OCI-LY3 (cell line): ENCODE data around the gene ITGA11.
A peak's percentile ranks its signal among the peaks of the same experiment; 100 is the strongest.

Experiments
- H2AFZ ChIP-seq: fragments of 200-600, 300-600 bp; shearing (Covaris generic); 2 replicates; pipeline ENCODE4 v1.6.0; 2014; ENCODE audit warnings: antibody characterized with exemption, low read depth, low read length
- H3K27ac ChIP-seq: fragments of 200-600, 300-600 bp; sonication (generic); 2 replicates; pipeline ENCODE4 v1.5.1; 2014; ENCODE audit warnings: mild to moderate bottlenecking, low read length, moderate library complexity, mixed read lengths
- H3K27me3 ChIP-seq: fragments of 200-600, 300-600 bp; sonication (generic); 2 replicates; pipeline ENCODE4 v1.6.1; 2014; ENCODE audit warnings: low read depth, low read length, mixed read lengths
- H3K36me3 ChIP-seq: fragments of 200-600, 300-600 bp; sonication (generic); replicated peaks from 2 replicates; pipeline ENCODE3; 2014; ENCODE audit warnings: low read depth, low read length, mixed read lengths
- H3K4me1 ChIP-seq: fragments of 300-600, 200-600 bp; sonication (generic); 2 replicates; pipeline ENCODE4 v1.6.1; 2014; ENCODE audit warnings: low read length, mixed read lengths
- H3K4me2 ChIP-seq: fragments of 200-600, 300-600 bp; sonication (generic); 2 replicates; pipeline ENCODE4 v1.6.1; 2014; ENCODE audit warnings: low read length, mixed read lengths
- H3K4me3 ChIP-seq: fragments of 300-600, 200-600 bp; sonication (generic); 2 replicates; pipeline ENCODE4 v1.5.1; 2014; ENCODE audit warnings: antibody characterized with exemption, mild to moderate bottlenecking, low read length, moderate library complexity
- H3K79me2 ChIP-seq: fragments of 300-600, 200-600 bp; shearing (Covaris generic); 2 replicates; pipeline ENCODE4 v1.6.1; 2014; ENCODE audit warnings: mild to moderate bottlenecking, low read length, mixed read lengths
- H3K9ac ChIP-seq: fragments of 300-600, 200-600 bp; shearing (Covaris generic); 2 replicates; pipeline ENCODE4 v1.6.0; 2014; ENCODE audit warnings: mild to moderate bottlenecking, low read length, moderate library complexity
- H3K9me3 ChIP-seq: fragments of 200-600, 300-600 bp; shearing (Covaris generic); 2 replicates; pipeline ENCODE4 v1.6.1; 2014; ENCODE audit warnings: low read length, mixed read lengths; ENCODE audit not compliant: insufficient read depth
- H4K20me1 ChIP-seq: fragments of 200-600, 300-600 bp; sonication (generic); 2 replicates; pipeline ENCODE4 v1.6.1; 2016; ENCODE audit warnings: low read length, mixed read lengths; ENCODE audit not compliant: insufficient read depth
- EZH2phosphoT487 ChIP-seq: fragments of 200-600 bp; shearing (Covaris generic); IDR thresholded peaks from 2 replicates; pipeline ENCODE4 v1.6.1; 2018; ENCODE audit warnings: antibody characterized with exemption, mixed run types, low read depth
- TF ChIP-seq, protein P1 (sequence below): fragments of 200-600, 300-600 bp; sonication (generic); IDR thresholded peaks from 2 replicates; pipeline ENCODE4 v1.5.1; 2014; ENCODE audit warnings: antibody characterized with exemption, low read length, low read depth

ITGA11 gene

DNA sequence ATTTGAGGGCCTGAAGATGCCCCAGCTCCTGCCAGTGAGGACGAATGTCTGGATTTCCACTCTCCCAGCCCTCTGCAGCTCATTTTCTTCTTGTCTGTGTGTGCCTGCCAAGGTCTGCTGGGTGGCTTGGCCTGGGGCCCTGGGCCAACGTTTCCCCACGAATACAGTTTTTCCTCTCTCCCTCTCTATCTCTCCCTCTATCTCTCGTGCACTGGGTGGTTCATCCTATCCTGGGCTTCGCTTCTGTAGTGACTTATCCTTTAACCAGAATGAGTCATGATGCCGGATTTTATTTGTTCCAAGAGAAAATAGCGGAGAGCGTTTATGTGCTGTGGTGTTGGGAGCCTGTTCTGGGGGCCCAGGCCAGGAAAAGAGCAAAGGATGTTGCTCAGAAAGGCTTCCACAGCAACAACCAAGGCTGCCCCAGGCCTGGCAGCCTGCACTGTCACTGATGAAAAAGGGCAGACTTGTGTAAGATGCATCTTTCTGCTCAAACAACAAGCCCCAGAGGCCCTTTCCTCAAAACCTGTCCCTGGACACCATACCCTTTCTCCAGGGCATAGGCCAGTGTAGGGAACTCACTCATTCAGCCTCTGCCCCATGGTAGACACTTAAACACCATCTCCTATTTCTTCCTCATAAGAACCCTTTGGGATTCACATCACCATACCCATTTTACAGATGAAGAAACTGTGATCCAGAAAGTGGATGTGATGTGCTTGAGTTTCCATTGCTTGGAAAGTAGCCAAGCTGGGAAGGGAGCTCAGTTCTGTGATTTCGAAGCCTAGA is 47.3 kb downstream of the ITGA11 start:
- no peak overlapping the region for H2AFZ ChIP-seq
- H3K9ac ChIP-seq = no peak overlapping the region
- no peaks in the 10 kb centered on the region for H4K20me1 ChIP-seq
- no peaks in the 10 kb centered on the region for H3K79me2 ChIP-seq
- H3K4me1 ChIP-seq = no peaks in the 10 kb centered on the region
- H3K4me3 ChIP-seq = no peak overlapping the region
- no peaks in the 10 kb centered on the region for H3K9me3 ChIP-seq
- no peak for TF ChIP-seq EZH2phosphoT487
- TF ChIP-seq, protein P1, sequence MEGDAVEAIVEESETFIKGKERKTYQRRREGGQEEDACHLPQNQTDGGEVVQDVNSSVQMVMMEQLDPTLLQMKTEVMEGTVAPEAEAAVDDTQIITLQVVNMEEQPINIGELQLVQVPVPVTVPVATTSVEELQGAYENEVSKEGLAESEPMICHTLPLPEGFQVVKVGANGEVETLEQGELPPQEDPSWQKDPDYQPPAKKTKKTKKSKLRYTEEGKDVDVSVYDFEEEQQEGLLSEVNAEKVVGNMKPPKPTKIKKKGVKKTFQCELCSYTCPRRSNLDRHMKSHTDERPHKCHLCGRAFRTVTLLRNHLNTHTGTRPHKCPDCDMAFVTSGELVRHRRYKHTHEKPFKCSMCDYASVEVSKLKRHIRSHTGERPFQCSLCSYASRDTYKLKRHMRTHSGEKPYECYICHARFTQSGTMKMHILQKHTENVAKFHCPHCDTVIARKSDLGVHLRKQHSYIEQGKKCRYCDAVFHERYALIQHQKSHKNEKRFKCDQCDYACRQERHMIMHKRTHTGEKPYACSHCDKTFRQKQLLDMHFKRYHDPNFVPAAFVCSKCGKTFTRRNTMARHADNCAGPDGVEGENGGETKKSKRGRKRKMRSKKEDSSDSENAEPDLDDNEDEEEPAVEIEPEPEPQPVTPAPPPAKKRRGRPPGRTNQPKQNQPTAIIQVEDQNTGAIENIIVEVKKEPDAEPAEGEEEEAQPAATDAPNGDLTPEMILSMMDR = no peak
- peaks cover 35% of the 10 kb centered on the region for H3K27me3 ChIP-seq
- no peaks in the 10 kb centered on the region for H3K36me3 ChIP-seq
- H3K4me2 ChIP-seq = no peak overlapping the region
- H3K27ac ChIP-seq = no peak overlapping the region

DNA sequence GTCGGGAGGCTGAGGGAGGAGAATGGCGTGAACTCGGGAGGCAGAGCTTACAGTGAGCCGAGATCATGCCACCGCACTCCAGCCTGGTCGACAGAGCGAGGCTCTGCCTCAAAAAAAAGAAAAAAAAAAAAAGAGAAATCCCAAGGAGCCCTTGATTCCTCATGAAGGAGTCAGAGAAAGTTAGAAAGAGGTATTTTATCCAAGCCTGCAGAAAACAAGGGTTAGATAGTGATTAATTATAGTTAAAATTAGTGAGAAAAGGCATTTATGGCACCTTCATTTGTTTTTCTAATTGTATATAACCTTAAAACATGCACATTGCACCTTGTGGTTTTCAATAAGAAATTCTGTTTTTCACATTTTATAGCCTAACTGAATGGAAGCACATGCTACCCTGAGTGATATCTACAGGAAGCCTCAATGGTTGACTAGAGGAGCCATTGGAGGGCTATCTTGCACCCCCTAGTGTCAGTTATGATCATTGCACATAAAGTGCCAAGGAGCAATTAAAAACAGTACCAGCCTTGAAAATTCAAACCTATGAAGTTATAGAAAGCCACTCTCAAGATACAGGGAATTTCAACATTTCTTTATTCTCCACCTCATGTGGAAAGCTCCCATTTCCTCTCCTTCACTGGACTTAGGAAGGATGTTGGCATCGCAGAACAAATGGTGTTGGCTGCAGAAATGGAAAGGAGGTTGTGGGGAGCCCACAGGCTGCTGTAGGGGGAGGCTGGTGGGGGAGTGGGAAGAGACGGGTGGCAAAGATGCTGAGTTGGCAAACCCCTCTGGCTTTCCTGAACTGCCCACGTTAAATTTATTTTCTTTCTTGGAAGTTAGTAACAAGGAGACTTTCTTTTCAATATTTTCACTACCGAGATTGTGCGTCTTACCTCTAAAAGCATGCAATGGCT is 48.5 kb downstream of the ITGA11 start:
- no peaks in the 10 kb centered on the region for H3K79me2 ChIP-seq
- TF ChIP-seq EZH2phosphoT487 = no peak
- TF ChIP-seq, protein P1 = peak; percentile 86
- H3K36me3 ChIP-seq = no peaks in the 10 kb centered on the region
- no peak overlapping the region for H3K27ac ChIP-seq
- no peak overlapping the region for H3K9ac ChIP-seq
- no peak overlapping the region for H3K4me3 ChIP-seq
- H2AFZ ChIP-seq = no peak overlapping the region
- no peak overlapping the region for H3K4me2 ChIP-seq
- H3K27me3 ChIP-seq = peaks cover 24% of the 10 kb centered on the region
- H3K4me1 ChIP-seq = no peaks in the 10 kb centered on the region
- no peaks in the 10 kb centered on the region for H3K9me3 ChIP-seq
- no peaks in the 10 kb centered on the region for H4K20me1 ChIP-seq

DNA sequence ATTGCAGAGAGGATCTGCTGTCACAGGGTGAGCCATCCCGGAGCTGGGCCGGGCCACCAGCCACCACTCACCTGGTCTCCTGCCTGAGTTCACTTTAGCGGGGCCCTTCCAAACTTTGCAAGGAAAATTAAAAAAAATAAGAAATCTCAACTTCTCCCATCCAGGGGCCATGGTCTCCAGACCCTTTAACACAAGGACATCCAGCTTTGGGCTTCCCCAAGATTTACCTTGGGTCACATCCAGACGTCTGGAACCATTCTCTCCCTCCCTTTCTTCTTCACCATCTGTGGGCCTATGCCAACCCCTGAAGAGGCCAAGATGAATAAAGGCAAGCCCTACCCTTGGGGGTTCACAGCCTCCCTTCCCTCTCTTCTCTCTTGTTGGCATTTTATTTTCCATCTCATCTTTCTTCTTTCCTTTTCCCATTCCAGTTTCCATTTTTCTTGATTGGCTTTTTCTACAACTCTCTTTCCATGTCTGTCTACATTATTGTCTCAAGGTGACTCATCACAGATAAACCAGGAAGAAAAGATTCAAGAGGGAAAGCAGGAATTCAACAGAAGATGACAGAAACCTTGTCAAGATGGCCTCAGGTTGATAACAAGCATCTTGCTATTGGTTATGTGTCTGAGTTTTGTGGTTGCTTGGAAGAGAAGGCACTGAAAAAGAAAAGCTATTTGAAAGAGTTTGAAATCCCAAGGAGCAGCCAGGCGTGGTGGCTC is 49.5 kb downstream of the ITGA11 start:
- Histone ChIP-seq H3K79me2 (no peaks in the 10 kb centered on the region), H3K9ac (no peak overlapping the region), H3K27ac (no peak overlapping the region), H3K4me2 (no peak overlapping the region), H2AFZ (no peak overlapping the region), H3K27me3 (peaks cover 16% of the 10 kb centered on the region), H3K4me1 (no peaks in the 10 kb centered on the region), H4K20me1 (no peaks in the 10 kb centered on the region), H3K36me3 (no peaks in the 10 kb centered on the region), H3K4me3 (no peak overlapping the region), H3K9me3 (no peaks in the 10 kb centered on the region)
- TF ChIP-seq, protein P1 = no peak
- no peak for TF ChIP-seq EZH2phosphoT487

DNA sequence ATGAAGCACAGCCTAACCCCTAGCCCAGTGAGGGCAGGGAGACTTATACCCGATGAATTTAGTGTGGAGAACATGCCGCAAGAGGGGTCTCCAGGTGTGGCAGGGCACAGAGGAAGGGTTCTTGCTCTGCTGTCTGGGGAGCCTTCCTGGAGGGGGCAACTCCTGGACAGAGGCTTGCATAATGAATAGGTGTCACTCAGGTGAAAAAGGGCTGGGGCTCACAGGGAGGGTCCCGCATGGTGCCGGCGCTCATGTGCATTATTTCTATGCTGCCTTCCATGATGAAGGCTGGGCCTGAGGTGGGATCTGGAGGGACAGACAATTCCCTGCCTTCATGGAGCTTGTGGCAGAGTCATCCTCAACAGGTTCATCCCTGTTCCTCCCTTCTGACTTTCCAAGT is 51.5 kb downstream of the ITGA11 start:
- no peaks in the 10 kb centered on the region for H3K9me3 ChIP-seq
- no peak overlapping the region for H3K4me2 ChIP-seq
- H2AFZ ChIP-seq = no peak overlapping the region
- H3K4me1 ChIP-seq = no peaks in the 10 kb centered on the region
- no peaks in the 10 kb centered on the region for H3K79me2 ChIP-seq
- H3K4me3 ChIP-seq = no peak overlapping the region
- H3K27me3 ChIP-seq = peaks cover 13% of the 10 kb centered on the region
- H4K20me1 ChIP-seq = no peaks in the 10 kb centered on the region
- H3K27ac ChIP-seq = no peak overlapping the region
- no peak overlapping the region for H3K9ac ChIP-seq
- TF ChIP-seq EZH2phosphoT487 = no peak
- TF ChIP-seq, protein P1 = no peak
- no peaks in the 10 kb centered on the region for H3K36me3 ChIP-seq
